Lower leg skin (tissue), 3 donors: ENCODE measurements around the gene GRM8.

Experiments used
- CTCF ChIP-seq, 3 donors: fragments of 450-650 bp; IDR thresholded peaks; one replicate each; pipeline ENCODE4 v1.5.1; 2016; ENCODE audit warnings: antibody characterized with exemption in 3 of 3, mild to moderate bottlenecking in 3 of 3, moderate library complexity in 2 of 3
- POLR2A ChIP-seq, 2 donors: fragments of 450-650 bp; IDR thresholded peaks; one replicate each; pipeline ENCODE4 v1.6.1; 2016 to 2017; ENCODE audit warnings: antibody characterized with exemption in 2 of 2, mild to moderate bottlenecking in 1 of 2, moderate library complexity in 1 of 2

GRCh38 chr7:127194571-127194970 lies 58.2 kb downstream of the GRM8 start:
- TF ChIP-seq CTCF (IDR thresholded peaks at IDR 0.05) (no peak), POLR2A (IDR thresholded peaks at IDR 0.05) (no peak)
